B cell (primary cell): ENCODE data around the gene AVPI1. TPM values are rescaled to one million over a fixed set of nuclear protein-coding genes. Genes with fewer than 3 reads are reported as not detected.
"Not testable (repeated sequence)": the region's sequence is repeated elsewhere in the genome, so short reads cannot be mapped to it uniquely, and the experiment has no call there.

Source experiments
- ATAC-seq: fragments of 200-7000 bp; cut with Tn5 transposase; one replicate; pipeline ENCODE4 v1.10.0; 2021; ENCODE audit warnings: low read depth, mild to moderate bottlenecking, moderate number of reproducible peaks, moderate library complexity
- CTCF ChIA-PET: fragments of 350-600 bp; sonication (Branson Sonifier 250); formaldehyde crosslinking; loops from one replicate; lab custom pipeline; 2021; ENCODE audit warnings: antibody characterized with exemption, inconsistent platforms; lab: Charles Lee
- POLR2A ChIA-PET: fragments of 350-600 bp; sonication (Branson Sonifier 250); formaldehyde crosslinking; loops from one replicate; lab custom pipeline; 2021; ENCODE audit warnings: antibody characterized with exemption; lab: Charles Lee
- DNase-seq: peaks from one replicate; pipeline ENCODE4 v3.0.0; 2013
- H2AFZ ChIP-seq: 2 replicates; pipeline ENCODE4 v1.6.1; 2012; ENCODE audit warnings: mild to moderate bottlenecking, low read depth, low read length; ENCODE audit not compliant: insufficient read depth, poor library complexity, severe bottlenecking
- H3K27ac ChIP-seq, 2 donors: 1 replicate in 1 of 2; 2 replicates in 1 of 2; pipeline ENCODE4 v1.5.1; 2012 to 2013; ENCODE audit warnings: low read length in 2 of 2, mild to moderate bottlenecking in 2 of 2, moderate library complexity in 1 of 2
- H3K27me3 ChIP-seq, 4 experiments: fragments of 200-600 bp in 1 of 4; sonication (generic) in 1 of 4; replicated peaks in 1 of 4; 1 replicate in 2 of 4; 2 replicates in 2 of 4; pipeline versions ENCODE4 v1.6.1 to v1.7.0; 2013 to 2016; ENCODE audit warnings: low read length in 3 of 4, mild to moderate bottlenecking in 2 of 4, mixed read lengths in 1 of 4, moderate library complexity in 1 of 4; ENCODE audit not compliant: insufficient read depth in 4 of 4, control insufficient read depth in 3 of 4; ENCODE audit errors: control extremely low read depth in 1 of 4
- H3K36me3 ChIP-seq, 2 experiments: replicated peaks in 1 of 2; 1 replicate in 1 of 2; 2 replicates in 1 of 2; pipeline versions ENCODE4 v1.6.1 to v1.7.1; 2013; ENCODE audit warnings: low read length in 1 of 2; ENCODE audit not compliant: insufficient read depth in 2 of 2, control insufficient read depth in 1 of 2; ENCODE audit errors: control extremely low read depth in 1 of 2, extremely low read depth in 1 of 2
- H3K4me1 ChIP-seq, 2 donors: fragments of 200-600 bp in 1 of 2; sonication (generic) in 1 of 2; 1 replicate in 1 of 2; 2 replicates in 1 of 2; pipeline versions ENCODE4 v1.5.1 to v1.6.1; 2013 to 2017; ENCODE audit warnings: low read length in 2 of 2; ENCODE audit not compliant: control insufficient read depth in 2 of 2, insufficient read depth in 2 of 2
- H3K4me2 ChIP-seq: replicated peaks from 2 replicates; pipeline ENCODE3; 2012; ENCODE audit warnings: mild to moderate bottlenecking, low read depth, low read length; ENCODE audit not compliant: poor library complexity, severe bottlenecking
- H3K4me3 ChIP-seq, 5 experiments: fragments of 200-600 bp in 1 of 5; sonication (generic) in 1 of 5; 1 replicate in 3 of 5; 2 replicates in 2 of 5; pipeline versions ENCODE4 v1.5.1 to v1.7.0; 2011 to 2016; ENCODE audit warnings: low read length in 4 of 5, mild to moderate bottlenecking in 4 of 5, low read depth in 2 of 5, control low read depth in 1 of 5, moderate library complexity in 1 of 5; ENCODE audit not compliant: insufficient read depth in 1 of 5; ENCODE audit errors: control extremely low read depth in 1 of 5, extremely low read depth in 1 of 5
- H3K79me2 ChIP-seq: fragments of 200-600 bp; sonication (generic); one replicate; pipeline ENCODE4 v1.6.0; 2016; ENCODE audit warnings: low read length; ENCODE audit not compliant: control insufficient read depth, insufficient read depth
- H3K9ac ChIP-seq: fragments of 200-600 bp; sonication (generic); 2 replicates; pipeline ENCODE4 v1.6.1; 2017; ENCODE audit warnings: mild to moderate bottlenecking, low read length, moderate library complexity
- H3K9me3 ChIP-seq, 3 donors: one replicate each; pipeline versions ENCODE4 v1.6.1 to v1.7.1; 2013; ENCODE audit warnings: low read length in 2 of 3; ENCODE audit not compliant: control insufficient read depth in 2 of 3, insufficient read depth in 1 of 3; ENCODE audit errors: control extremely low read depth in 1 of 3
- H4K20me1 ChIP-seq: 2 replicates; pipeline ENCODE4 v1.6.0; 2012; ENCODE audit warnings: mild to moderate bottlenecking, low read length; ENCODE audit not compliant: insufficient read depth, control insufficient read depth, poor library complexity, severe bottlenecking
- H3K27ac Mint-ChIP-seq: one replicate; pipeline ENCODE4 v1.8.0; 2021; ENCODE audit warnings: mixed read lengths
- H3K27me3 Mint-ChIP-seq: one replicate; pipeline ENCODE4 v1.8.0; 2021; ENCODE audit warnings: mixed read lengths
- H3K4me1 Mint-ChIP-seq: one replicate; pipeline ENCODE4 v1.8.0; 2021; ENCODE audit warnings: mixed read lengths
- H3K4me3 Mint-ChIP-seq: one replicate; pipeline ENCODE4 v1.8.0; 2021; ENCODE audit warnings: mixed read lengths
- H3K9me3 Mint-ChIP-seq: one replicate; pipeline ENCODE4 v1.8.0; 2022; ENCODE audit warnings: mixed read lengths; ENCODE audit not compliant: insufficient read depth
- EZH2 ChIP-seq: IDR thresholded peaks from 2 replicates; pipeline ENCODE4 v1.6.1; 2012; ENCODE audit warnings: borderline replicate concordance, low read depth, mild to moderate bottlenecking, moderate library complexity, low read length; ENCODE audit not compliant: insufficient read depth, poor library complexity, severe bottlenecking
- WGBS: methylation state at CpG from one replicate; pipeline ENCODE4 v1.1.5; 2013; ENCODE audit warnings: missing lambda C conversion rate; ENCODE audit not compliant: insufficient coverage; 5-methylcytosine and 5-hydroxymethylcytosine counted together
- intact Hi-C: fragments of 100-400 bp; cut with micrococcal nuclease; formaldehyde crosslinking; loops from one replicate; pipeline ENCODE4 v1.10.0; 2022
- polyA plus RNA-seq: library from polyadenylated mRNA; depleted of rRNA; stranded (reverse); fragments of >200 nt; gene quantifications from 2 replicates; pipeline ENCODE4 v1.2.3, GENCODE V29; 2012
- total RNA-seq, 2 donors: library from RNA; stranded (reverse); fragments of 120-200 nt in 1 of 2; gene quantifications; 1 replicate in 1 of 2; 2 replicates in 1 of 2; pipeline versions ENCODE4 v1.2.3 to v1.2.4, GENCODE V29; 2013 to 2022
- TF ChIP-seq, protein P1 (sequence below): fragments of 200-600 bp; IDR thresholded peaks from one replicate; pipeline ENCODE4 v1.8.0; 2022; ENCODE audit warnings: antibody characterized with exemption, mild to moderate bottlenecking

AVPI1 gene
- total and polyA plus RNA-seq, 2 donors (not counting 1 experiment from before 2014, with no cell fraction given), result 3.6 to 3.9 TPM

DNA sequence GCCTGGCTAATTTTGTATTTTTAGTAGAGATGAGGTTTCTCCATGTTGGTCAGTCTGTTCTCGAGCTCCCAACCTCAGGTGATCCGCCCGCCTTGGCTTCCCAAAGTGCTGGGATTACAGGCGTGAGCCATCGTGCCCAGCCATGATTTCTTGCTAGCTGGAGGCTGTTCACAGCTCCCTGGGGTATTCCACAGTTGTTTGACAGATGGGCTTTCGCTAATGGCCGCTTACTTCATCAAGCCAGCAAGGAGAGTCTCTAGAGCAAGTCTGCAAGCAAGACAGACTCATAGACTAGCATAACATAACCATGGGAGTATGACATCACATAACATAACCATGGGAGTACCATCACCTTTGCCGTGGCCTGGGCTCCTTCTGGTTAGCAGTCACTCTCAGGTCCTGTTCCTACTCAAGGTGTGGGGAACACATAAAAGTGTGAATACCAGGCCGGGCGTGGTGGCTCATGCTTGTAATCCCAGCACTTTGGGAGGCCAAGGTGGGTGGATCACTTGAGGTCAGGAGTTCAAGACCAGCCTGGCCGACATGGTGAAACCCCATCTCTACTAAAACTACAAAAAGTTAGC is 11.1 kb upstream of the AVPI1 start:
- H3K4me3 Mint-ChIP-seq, H3K4me1 ChIP-seq, H3K4me2 ChIP-seq, DNase-seq, H3K27me3 ChIP-seq, H3K9ac ChIP-seq, H2AFZ ChIP-seq, H3K4me3 ChIP-seq, H3K27ac Mint-ChIP-seq, H3K36me3 ChIP-seq, intact Hi-C loops, ATAC-seq, H3K4me1 Mint-ChIP-seq, H3K27ac ChIP-seq, H3K9me3 ChIP-seq, H4K20me1 ChIP-seq, POLR2A ChIA-PET, H3K79me2 ChIP-seq, H3K9me3 Mint-ChIP-seq: not testable (repeated sequence)
- H3K27me3 Mint-ChIP-seq, result peaks cover 15% of the 10 kb centered on the region
- CTCF ChIA-PET, result interaction anchor here (1.0 to 1.7 kb wide), 4 partner anchors 11 to 348 kb away, joined by 3 to 7 read pairs (median 3); partner anchors contain the start of gene AVPI1
- WGBS, result 86% methylated on average over 10 of the region's 11 CpGs

DNA sequence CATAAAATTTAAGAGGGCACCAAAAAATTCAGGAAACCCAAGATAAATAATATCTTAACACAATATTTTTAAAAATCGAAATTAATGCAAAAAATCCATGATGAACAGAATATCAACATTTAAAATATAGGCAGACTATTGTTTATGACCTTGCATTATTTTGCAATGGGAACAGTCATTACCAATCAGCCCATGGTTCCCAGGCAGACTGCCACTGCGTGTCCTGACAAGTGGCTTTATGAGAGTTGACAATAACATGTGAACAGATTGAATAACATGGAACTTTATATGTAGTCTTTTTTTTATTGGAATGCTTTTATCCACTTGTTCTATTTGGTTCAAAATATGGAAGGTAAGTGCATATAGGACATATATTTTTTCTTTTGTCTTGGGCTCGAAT is 3.1 kb upstream of the AVPI1 start:
- no peak for DNase-seq
- no peaks in the 10 kb centered on the region for H3K79me2 ChIP-seq
- no peak overlapping the region for H3K27ac ChIP-seq
- CTCF ChIA-PET, result no interaction called here
- Mint-ChIP-seq H3K27me3 (peaks cover 7% of the 10 kb centered on the region), H3K4me3 (no peak overlapping the region), H3K9me3 (no peaks in the 10 kb centered on the region), H3K27ac (no peak overlapping the region), H3K4me1 (peaks cover 14% of the 10 kb centered on the region)
- H3K4me3 ChIP-seq, result no peak overlapping the region
- intact Hi-C loops, result no loop called here
- no peaks in the 10 kb centered on the region for H4K20me1 ChIP-seq
- H3K4me2 ChIP-seq, result no peak overlapping the region
- peaks cover 4 to 15% of the 10 kb centered on the region in 2 donors for H3K4me1 ChIP-seq
- H3K9me3 ChIP-seq, result peaks cover 0 to 3% (median 0%) of the 10 kb centered on the region in 3 donors
- peaks cover 0 to 5% (median 0%) of the 10 kb centered on the region in 4 experiments for H3K27me3 ChIP-seq
- no peak for ATAC-seq
- H2AFZ ChIP-seq, result no peak overlapping the region
- POLR2A ChIA-PET, result no interaction called here
- no CpG with 5 or more reads among the region's 3 CpGs for WGBS
- H3K9ac ChIP-seq, result no peak overlapping the region
- TF ChIP-seq, protein P1, sequence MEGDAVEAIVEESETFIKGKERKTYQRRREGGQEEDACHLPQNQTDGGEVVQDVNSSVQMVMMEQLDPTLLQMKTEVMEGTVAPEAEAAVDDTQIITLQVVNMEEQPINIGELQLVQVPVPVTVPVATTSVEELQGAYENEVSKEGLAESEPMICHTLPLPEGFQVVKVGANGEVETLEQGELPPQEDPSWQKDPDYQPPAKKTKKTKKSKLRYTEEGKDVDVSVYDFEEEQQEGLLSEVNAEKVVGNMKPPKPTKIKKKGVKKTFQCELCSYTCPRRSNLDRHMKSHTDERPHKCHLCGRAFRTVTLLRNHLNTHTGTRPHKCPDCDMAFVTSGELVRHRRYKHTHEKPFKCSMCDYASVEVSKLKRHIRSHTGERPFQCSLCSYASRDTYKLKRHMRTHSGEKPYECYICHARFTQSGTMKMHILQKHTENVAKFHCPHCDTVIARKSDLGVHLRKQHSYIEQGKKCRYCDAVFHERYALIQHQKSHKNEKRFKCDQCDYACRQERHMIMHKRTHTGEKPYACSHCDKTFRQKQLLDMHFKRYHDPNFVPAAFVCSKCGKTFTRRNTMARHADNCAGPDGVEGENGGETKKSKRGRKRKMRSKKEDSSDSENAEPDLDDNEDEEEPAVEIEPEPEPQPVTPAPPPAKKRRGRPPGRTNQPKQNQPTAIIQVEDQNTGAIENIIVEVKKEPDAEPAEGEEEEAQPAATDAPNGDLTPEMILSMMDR, result no peak
- TF ChIP-seq EZH2, result no peak
- H3K36me3 ChIP-seq, result no peaks in the 10 kb centered on the region
